Measurements from ENCODE around the gene AKAP12.
"Not testable (repeated sequence)": the region's sequence is repeated elsewhere in the genome, so short reads cannot be mapped to it uniquely, and the experiment has no call there.

AKAP12 gene

DNA sequence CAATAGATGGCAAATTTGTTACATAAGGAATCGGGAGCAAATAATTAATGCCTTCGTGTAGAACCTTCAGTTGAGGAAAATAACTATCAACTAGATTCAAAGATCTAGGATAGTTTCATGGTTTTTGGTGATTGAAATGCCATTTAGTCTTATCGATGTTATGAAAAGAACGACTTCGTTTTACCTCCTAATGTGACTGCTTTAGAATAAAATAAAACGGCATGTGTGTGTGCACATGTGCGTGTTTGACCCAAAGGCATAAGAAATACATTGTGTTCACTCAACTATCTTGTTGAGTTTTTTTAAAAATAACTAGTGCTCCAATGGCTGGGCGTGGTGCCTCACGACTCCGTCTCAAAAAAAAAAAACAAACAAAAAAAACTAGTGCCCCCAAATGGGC, 114.0 kb downstream of the AKAP12 start:
- no peak overlapping the region for H3K4me3 ChIP-seq (ENCODE audit: low read length)
- H3K9ac ChIP-seq (ENCODE audit: low read length), result no peak overlapping the region
- no peaks in the 10 kb centered on the region for H3K4me1 ChIP-seq (ENCODE audit: control insufficient read depth, low read depth, low read length)
- no peaks in the 10 kb centered on the region for H3K27me3 ChIP-seq (ENCODE audit: control insufficient read depth, insufficient read depth, low read length)
- peaks cover 3% of the 10 kb centered on the region for H3K36me3 ChIP-seq (ENCODE audit: control insufficient read depth, low read depth, low read length)
- H3K27ac ChIP-seq (ENCODE audit: low read length), result no peak overlapping the region
- H3K9me3 ChIP-seq (ENCODE audit: control insufficient read depth, low read depth, low read length), result no peaks in the 10 kb centered on the region

DNA sequence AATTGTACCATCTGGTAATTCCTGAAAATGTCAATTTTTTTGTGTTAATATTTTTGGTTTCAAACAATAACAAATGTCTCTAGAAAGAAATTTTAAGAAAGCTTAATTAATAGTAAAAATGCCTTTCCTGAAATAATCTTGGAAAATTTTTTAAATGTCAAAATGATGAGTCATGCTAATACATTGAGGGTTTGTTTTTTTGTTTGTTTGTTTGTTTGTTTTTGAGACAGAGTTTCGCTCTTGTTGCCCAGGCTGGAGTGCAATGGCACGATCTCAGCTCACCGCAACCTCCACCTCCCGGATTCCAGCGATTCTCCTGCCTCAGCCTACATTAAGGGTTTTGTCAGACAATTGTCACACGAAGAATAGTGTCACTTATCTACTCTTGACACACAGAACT, 117.2 kb downstream of the AKAP12 start:
- not testable (repeated sequence) for H3K36me3 ChIP-seq (ENCODE audit: control insufficient read depth, low read depth, low read length); H3K4me1 ChIP-seq (ENCODE audit: control insufficient read depth, low read depth, low read length); H3K4me3 ChIP-seq (ENCODE audit: low read length); H3K27ac ChIP-seq (ENCODE audit: low read length); H3K27me3 ChIP-seq (ENCODE audit: control insufficient read depth, insufficient read depth, low read length); H3K9ac ChIP-seq (ENCODE audit: low read length); H3K9me3 ChIP-seq (ENCODE audit: control insufficient read depth, low read depth, low read length)

DNA sequence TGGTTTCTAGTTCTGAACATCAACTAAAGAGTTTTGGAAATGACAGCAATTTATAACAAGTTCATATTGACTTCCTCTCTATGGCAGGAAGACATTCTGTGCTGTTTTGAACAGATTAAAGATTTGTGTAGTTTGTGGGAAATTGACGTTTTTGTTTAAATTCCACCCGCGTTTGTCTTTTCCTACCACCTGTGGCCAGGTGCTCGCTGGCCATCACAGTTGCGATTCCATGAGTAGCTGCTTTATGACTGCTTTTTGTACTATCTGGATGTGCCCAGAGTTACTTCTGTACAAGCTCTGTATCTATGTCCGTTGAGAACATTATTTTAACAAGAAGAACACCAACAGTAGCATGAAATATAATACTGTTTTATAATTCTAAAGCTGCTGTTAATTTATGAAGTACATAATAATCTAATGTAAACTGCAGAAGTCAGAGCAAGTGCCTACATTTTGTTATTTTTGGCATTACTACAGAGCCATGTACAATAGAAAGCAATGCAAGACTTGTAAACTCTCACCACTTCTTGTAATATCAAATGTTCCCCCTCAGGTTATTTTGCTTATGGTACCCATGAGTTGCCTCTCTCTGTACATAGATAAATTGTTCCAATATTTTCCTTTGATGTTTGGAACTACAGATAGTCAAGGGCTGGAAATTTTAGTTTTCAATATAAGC, 118.1 kb downstream of the AKAP12 start:
- no peak overlapping the region for H3K27ac ChIP-seq (ENCODE audit: low read length)
- H3K9me3 ChIP-seq (ENCODE audit: control insufficient read depth, low read depth, low read length), result no peaks in the 10 kb centered on the region
- no peaks in the 10 kb centered on the region for H3K4me1 ChIP-seq (ENCODE audit: control insufficient read depth, low read depth, low read length)
- H3K9ac ChIP-seq (ENCODE audit: low read length), result no peak overlapping the region
- peaks cover 6% of the 10 kb centered on the region for H3K36me3 ChIP-seq (ENCODE audit: control insufficient read depth, low read depth, low read length)
- H3K27me3 ChIP-seq (ENCODE audit: control insufficient read depth, insufficient read depth, low read length), result no peaks in the 10 kb centered on the region
- no peak overlapping the region for H3K4me3 ChIP-seq (ENCODE audit: low read length)

DNA sequence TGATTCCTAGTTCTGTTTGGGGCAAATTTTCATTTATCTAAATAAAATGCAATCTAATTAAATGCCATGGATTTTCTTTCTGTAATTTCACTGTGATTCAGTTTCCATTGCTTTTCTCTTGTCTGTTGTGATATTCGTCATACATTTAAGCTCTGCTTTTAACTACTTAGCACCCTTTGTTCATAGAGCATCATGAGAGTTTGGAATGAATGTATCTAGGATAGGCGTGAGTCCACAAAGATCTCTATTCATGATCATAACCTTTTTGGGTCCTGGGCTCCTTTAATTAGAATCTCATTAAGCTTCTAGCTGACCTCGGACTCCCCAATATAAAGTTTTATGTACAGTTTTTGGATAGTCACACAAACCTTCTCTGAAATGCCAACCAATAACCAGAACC, 118.7 kb downstream of the AKAP12 start:
- Histone ChIP-seq H3K27me3 (ENCODE audit: control insufficient read depth, insufficient read depth, low read length) (no peaks in the 10 kb centered on the region), H3K4me1 (ENCODE audit: control insufficient read depth, low read depth, low read length) (no peaks in the 10 kb centered on the region), H3K9ac (ENCODE audit: low read length) (no peak overlapping the region), H3K4me3 (ENCODE audit: low read length) (no peak overlapping the region), H3K36me3 (ENCODE audit: control insufficient read depth, low read depth, low read length) (peaks cover 6% of the 10 kb centered on the region), H3K27ac (ENCODE audit: low read length) (no peak overlapping the region), H3K9me3 (ENCODE audit: control insufficient read depth, low read depth, low read length) (no peaks in the 10 kb centered on the region)

DNA sequence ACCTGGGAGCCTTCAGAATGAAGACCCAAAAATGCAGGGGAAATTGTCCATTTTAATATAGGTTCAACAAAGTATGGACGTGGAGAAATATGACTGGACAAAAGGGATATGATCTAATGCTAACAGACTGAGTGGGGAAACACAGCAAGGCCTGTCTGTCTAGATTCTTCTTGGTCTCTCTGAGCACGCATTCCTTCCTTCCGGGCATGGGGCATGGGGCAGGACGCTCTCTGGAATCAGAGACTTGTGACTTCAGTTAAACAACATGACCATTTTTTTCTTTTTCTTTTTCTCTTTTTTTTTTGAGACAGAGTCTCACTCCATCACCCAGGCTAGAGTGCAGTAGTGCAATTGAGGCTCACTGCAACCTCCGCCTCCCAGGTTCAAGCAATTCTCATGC, 119.7 kb downstream of the AKAP12 start:
- Histone ChIP-seq H3K27ac (ENCODE audit: low read length) (no peak overlapping the region), H3K27me3 (ENCODE audit: control insufficient read depth, insufficient read depth, low read length) (no peaks in the 10 kb centered on the region), H3K9me3 (ENCODE audit: control insufficient read depth, low read depth, low read length) (no peaks in the 10 kb centered on the region), H3K4me1 (ENCODE audit: control insufficient read depth, low read depth, low read length) (no peaks in the 10 kb centered on the region), H3K9ac (ENCODE audit: low read length) (no peak overlapping the region), H3K36me3 (ENCODE audit: control insufficient read depth, low read depth, low read length) (peaks cover 6% of the 10 kb centered on the region), H3K4me3 (ENCODE audit: low read length) (no peak overlapping the region)

DNA sequence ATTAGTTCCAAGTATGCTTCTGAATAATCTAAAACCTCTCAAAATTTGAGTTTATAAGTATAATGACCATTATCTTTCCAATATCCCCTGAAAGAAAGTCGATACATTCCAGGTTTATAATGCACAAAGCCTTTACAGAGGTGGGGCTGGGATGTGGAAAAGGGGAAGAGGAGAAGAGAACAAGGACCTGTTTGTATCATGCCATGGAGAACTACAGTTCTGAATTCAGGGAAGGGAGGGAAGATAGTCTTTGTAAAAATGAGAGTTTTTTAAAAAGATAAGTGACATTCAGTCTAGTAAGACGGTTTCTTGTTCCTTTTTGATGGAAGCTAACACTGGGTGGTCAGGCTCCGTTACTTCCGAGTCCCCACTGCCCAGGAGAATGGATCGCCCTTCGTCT, 125.5 kb downstream of the AKAP12 start:
- Histone ChIP-seq H3K4me3 (ENCODE audit: low read length) (no peak overlapping the region), H3K36me3 (ENCODE audit: control insufficient read depth, low read depth, low read length) (peaks cover 27% of the 10 kb centered on the region)

DNA sequence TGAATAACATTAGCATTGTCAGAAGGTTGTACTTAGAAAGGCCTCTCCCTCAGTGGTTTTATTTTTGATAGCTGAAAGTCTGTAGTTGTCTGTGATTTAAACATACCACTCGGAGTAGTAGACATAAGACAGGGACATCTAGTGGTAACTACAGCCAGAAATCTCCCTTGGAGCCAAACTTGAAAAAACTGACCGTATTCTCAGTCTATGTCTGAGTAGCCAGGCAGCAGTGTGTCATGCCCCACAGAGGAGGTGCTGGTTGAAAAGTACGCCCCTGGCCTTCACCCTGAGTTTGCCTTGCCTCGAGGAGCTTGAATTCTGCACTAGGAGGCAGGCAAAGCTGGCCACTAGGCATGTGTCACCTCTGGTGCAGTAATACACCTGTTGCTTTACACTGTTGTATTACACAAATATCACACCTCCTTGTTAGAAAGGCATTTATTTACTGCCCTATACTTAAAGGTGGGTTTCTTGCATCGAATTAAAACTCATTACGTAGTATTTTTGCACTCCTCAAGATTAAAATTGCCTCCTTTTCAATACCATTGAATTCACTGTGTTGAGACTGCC, 130.8 kb downstream of the AKAP12 start:
- no peak overlapping the region for H3K4me3 ChIP-seq (ENCODE audit: low read length)
- H3K36me3 ChIP-seq (ENCODE audit: control insufficient read depth, low read depth, low read length), result peaks cover 34% of the 10 kb centered on the region
- no peaks in the 10 kb centered on the region for H3K27me3 ChIP-seq (ENCODE audit: control insufficient read depth, insufficient read depth, low read length)
- peaks cover 17% of the 10 kb centered on the region for H3K4me1 ChIP-seq (ENCODE audit: control insufficient read depth, low read depth, low read length)
- H3K27ac ChIP-seq (ENCODE audit: low read length), result no peak overlapping the region
- no peaks in the 10 kb centered on the region for H3K9me3 ChIP-seq (ENCODE audit: control insufficient read depth, low read depth, low read length)
- no peak overlapping the region for H3K9ac ChIP-seq (ENCODE audit: low read length)

More for the DNA sequence above, 125.5 kb downstream of the AKAP12 start:
- Histone ChIP-seq H3K27me3 (ENCODE audit: control insufficient read depth, insufficient read depth, low read length) (no peaks in the 10 kb centered on the region), H3K9ac (ENCODE audit: low read length) (no peak overlapping the region), H3K9me3 (ENCODE audit: control insufficient read depth, low read depth, low read length) (no peaks in the 10 kb centered on the region), H3K4me1 (ENCODE audit: control insufficient read depth, low read depth, low read length) (no peaks in the 10 kb centered on the region), H3K27ac (ENCODE audit: low read length) (no peak overlapping the region)

DNA sequence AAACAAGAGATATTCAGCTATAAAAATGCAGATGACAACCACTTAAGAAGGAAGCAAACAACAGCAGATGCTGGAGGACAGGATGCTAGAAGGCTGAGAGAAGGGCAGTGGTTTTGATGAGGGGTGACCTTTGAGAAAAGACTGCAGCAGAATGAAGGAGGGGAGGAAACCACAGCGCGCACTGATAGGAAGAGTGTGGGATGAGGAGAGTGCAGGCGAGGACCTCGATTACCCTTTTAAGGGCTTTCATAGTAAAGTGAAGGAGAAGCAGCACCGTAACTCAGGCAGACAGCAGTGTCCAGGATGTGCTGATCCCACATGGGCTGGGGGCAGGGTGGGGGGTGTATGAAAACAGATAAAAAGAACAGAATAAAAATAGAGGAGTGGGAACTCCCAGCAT, 132.4 kb downstream of the AKAP12 start:
- Histone ChIP-seq H3K36me3 (ENCODE audit: control insufficient read depth, low read depth, low read length) (peaks cover 23% of the 10 kb centered on the region), H3K4me1 (ENCODE audit: control insufficient read depth, low read depth, low read length) (peaks cover 17% of the 10 kb centered on the region), H3K27ac (ENCODE audit: low read length) (no peak overlapping the region)

DNA sequence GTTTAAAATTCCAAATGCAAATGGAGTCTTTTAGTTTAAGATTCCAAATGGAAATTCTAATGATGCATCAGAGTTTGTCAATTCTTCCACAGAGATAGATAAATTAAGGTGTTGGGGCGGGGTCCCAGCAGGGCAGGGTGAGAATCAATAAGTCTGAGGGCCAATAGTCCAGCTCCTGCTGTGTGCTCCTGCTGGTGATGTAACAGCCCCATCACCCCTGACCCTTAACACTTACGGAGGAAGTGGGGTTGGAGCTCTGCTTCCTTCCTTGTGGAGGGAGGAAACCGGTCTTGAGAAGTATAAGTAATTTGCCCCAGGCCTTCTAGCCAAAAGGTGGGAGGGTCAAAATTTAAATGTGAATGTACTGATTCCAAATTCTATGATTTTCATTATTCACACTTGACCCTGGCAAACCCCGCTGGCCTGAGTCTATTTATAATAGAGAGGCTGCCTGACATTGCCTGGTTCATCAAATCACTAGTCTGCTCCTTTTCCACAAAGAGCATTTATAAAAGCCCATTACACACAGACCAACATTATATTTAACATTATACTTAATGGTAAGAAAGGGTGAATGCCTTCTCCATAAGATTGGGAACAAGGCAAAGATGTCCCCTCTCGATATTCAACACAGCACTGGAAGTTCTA, 134.4 kb downstream of the AKAP12 start:
- Histone ChIP-seq H3K4me1 (ENCODE audit: control insufficient read depth, low read depth, low read length) (peaks cover 17% of the 10 kb centered on the region), H3K36me3 (ENCODE audit: control insufficient read depth, low read depth, low read length) (peaks cover 23% of the 10 kb centered on the region), H3K9ac (ENCODE audit: low read length) (no peak overlapping the region), H3K9me3 (ENCODE audit: control insufficient read depth, low read depth, low read length) (no peaks in the 10 kb centered on the region), H3K27me3 (ENCODE audit: control insufficient read depth, insufficient read depth, low read length) (no peaks in the 10 kb centered on the region), H3K27ac (ENCODE audit: low read length) (no peak overlapping the region), H3K4me3 (ENCODE audit: low read length) (no peak overlapping the region)

More for the DNA sequence above, 132.4 kb downstream of the AKAP12 start:
- H3K4me3 ChIP-seq (ENCODE audit: low read length), result no peak overlapping the region
- H3K27me3 ChIP-seq (ENCODE audit: control insufficient read depth, insufficient read depth, low read length), result no peaks in the 10 kb centered on the region
- H3K9me3 ChIP-seq (ENCODE audit: control insufficient read depth, low read depth, low read length), result no peaks in the 10 kb centered on the region
- no peak overlapping the region for H3K9ac ChIP-seq (ENCODE audit: low read length)

DNA sequence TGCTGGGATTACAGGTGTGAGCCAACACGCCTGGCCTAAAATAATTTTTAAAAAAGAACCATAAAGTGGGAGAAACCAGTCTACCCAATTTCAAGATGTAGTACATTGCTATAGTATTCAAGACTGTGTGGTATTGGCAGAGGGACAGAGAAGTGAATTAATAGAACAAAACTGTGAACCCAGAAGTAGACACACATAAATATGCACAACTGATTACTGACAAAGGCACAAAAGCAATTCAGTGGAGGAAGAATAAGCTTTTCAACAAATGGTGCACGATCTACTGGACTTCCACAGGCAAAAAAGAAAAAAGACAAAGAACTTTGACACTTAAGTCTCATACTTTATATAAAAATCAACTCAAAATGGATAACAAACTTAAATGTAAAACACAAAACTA, 136.1 kb downstream of the AKAP12 start:
- H3K27ac ChIP-seq (ENCODE audit: low read length), result no peak overlapping the region
- peaks cover 24% of the 10 kb centered on the region for H3K4me1 ChIP-seq (ENCODE audit: control insufficient read depth, low read depth, low read length)

DNA sequence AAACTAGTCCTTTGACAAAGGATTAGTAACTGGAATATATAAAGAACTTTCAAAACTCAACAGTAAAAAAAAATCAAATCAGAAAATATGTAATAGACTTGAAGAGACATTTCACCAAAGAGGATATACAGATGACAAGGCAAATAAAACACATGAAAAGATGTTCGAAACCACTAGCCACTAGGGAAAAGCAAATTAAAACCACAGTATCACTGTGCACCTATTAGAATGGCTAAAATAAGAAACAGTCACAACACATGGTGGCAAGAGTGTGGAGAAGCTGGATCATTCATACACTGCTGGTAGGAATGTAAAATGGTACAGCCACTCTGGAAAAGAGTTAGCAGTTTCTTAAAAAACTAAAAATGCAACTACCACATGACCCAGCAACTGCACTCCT, 136.7 kb downstream of the AKAP12 start:
- H3K9me3 ChIP-seq (ENCODE audit: control insufficient read depth, low read depth, low read length), result no peaks in the 10 kb centered on the region
- H3K36me3 ChIP-seq (ENCODE audit: control insufficient read depth, low read depth, low read length), result peaks cover 9% of the 10 kb centered on the region
- H3K27ac ChIP-seq (ENCODE audit: low read length), result no peak overlapping the region
- H3K4me1 ChIP-seq (ENCODE audit: control insufficient read depth, low read depth, low read length), result peaks cover 24% of the 10 kb centered on the region
- no peaks in the 10 kb centered on the region for H3K27me3 ChIP-seq (ENCODE audit: control insufficient read depth, insufficient read depth, low read length)
- no peak overlapping the region for H3K9ac ChIP-seq (ENCODE audit: low read length)
- no peak overlapping the region for H3K4me3 ChIP-seq (ENCODE audit: low read length)

More for the DNA sequence above, 136.1 kb downstream of the AKAP12 start:
- H3K9me3 ChIP-seq (ENCODE audit: control insufficient read depth, low read depth, low read length), result no peaks in the 10 kb centered on the region
- peaks cover 15% of the 10 kb centered on the region for H3K36me3 ChIP-seq (ENCODE audit: control insufficient read depth, low read depth, low read length)
- no peak overlapping the region for H3K4me3 ChIP-seq (ENCODE audit: low read length)
- no peaks in the 10 kb centered on the region for H3K27me3 ChIP-seq (ENCODE audit: control insufficient read depth, insufficient read depth, low read length)
- H3K9ac ChIP-seq (ENCODE audit: low read length), result no peak overlapping the region

DNA sequence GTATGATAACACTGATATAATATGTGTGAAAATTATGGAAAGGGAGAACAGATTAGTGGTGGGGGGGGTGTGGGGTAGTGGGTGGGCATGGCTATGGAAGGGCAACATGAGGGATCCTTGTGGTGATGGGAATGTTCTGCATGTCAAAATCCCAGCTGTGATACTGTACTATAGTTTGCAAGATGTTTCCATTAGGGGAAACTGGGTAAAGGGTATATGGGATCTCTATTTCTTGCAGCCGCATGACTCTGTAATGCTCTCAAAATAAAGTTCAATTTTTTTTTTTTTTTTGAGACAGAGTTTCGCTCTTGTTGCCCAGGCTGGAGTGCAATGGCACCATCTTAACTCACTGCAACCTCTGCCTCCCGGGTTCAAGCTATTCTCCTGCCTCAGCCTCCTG, 137.3 kb downstream of the AKAP12 start:
- H3K27ac ChIP-seq (ENCODE audit: low read length), result no peak overlapping the region

More for the DNA sequence above, 137.3 kb downstream of the AKAP12 start:
- Histone ChIP-seq H3K9ac (ENCODE audit: low read length) (no peak overlapping the region), H3K9me3 (ENCODE audit: control insufficient read depth, low read depth, low read length) (no peaks in the 10 kb centered on the region), H3K4me1 (ENCODE audit: control insufficient read depth, low read depth, low read length) (peaks cover 24% of the 10 kb centered on the region), H3K27me3 (ENCODE audit: control insufficient read depth, insufficient read depth, low read length) (no peaks in the 10 kb centered on the region), H3K4me3 (ENCODE audit: low read length) (no peak overlapping the region), H3K36me3 (ENCODE audit: control insufficient read depth, low read depth, low read length) (peaks cover 2% of the 10 kb centered on the region)

Measured in iPS-18a (cell line).